Ishikawa (cell line): ENCODE measurements around the gene RAP1GAP.

Experiments
- CEBPB ChIP-seq: IDR thresholded peaks from 2 replicates; pipeline ENCODE4 v1.6.1; 2012
- CREB1 ChIP-seq: IDR thresholded peaks from 2 replicates; pipeline ENCODE4 v1.6.1; 2012; ENCODE audit warnings: low read depth
- EGR1 ChIP-seq: IDR thresholded peaks from 2 replicates; pipeline ENCODE4 v1.6.1; 2012
- EP300 ChIP-seq: IDR thresholded peaks from 2 replicates; pipeline ENCODE4 v1.6.1; 2012; ENCODE audit warnings: borderline replicate concordance
- FOXM1 ChIP-seq: IDR thresholded peaks from 2 replicates; pipeline ENCODE4 v1.6.1; 2012; ENCODE audit warnings: low read depth, borderline replicate concordance
- NFIC ChIP-seq: IDR thresholded peaks from 2 replicates; pipeline ENCODE4 v1.6.1; 2012
- RAD21 ChIP-seq: IDR thresholded peaks from 2 replicates; pipeline ENCODE4 v1.6.1; 2012; ENCODE audit warnings: low read depth
- TAF1 ChIP-seq: IDR thresholded peaks from 2 replicates; pipeline ENCODE4 v1.6.1; 2012; ENCODE audit warnings: low read depth, mild to moderate bottlenecking
- TCF12 ChIP-seq: IDR thresholded peaks from 2 replicates; pipeline ENCODE4 v1.6.1; 2012; ENCODE audit warnings: low read depth
- TEAD4 ChIP-seq: IDR thresholded peaks from 2 replicates; pipeline ENCODE4 v1.6.1; 2012
- USF1 ChIP-seq: IDR thresholded peaks from 2 replicates; pipeline ENCODE4 v1.6.1; 2012
- YY1 ChIP-seq: IDR thresholded peaks from 2 replicates; pipeline ENCODE4 v1.6.1; 2012; ENCODE audit warnings: low read depth
- ZBTB7A ChIP-seq: IDR thresholded peaks from 2 replicates; pipeline ENCODE4 v1.6.1; 2012; ENCODE audit warnings: low read depth
- TF ChIP-seq, protein P1 (sequence below): IDR thresholded peaks from 2 replicates; pipeline ENCODE4 v1.6.1; 2012
- TF ChIP-seq, protein P2 (sequence below): IDR thresholded peaks from 2 replicates; pipeline ENCODE4 v1.6.1; 2012; ENCODE audit warnings: low read depth, mild to moderate bottlenecking

RAP1GAP gene

GRCh38 chr1:21574466-21575151 is 94.5 kb downstream of the RAP1GAP start:
- TF ChIP-seq FOXM1 (no peak), TEAD4 (no peak), TCF12 (no peak), NFIC (peak; percentile 38; the same call in 1 of the 2 replicates), TAF1 (no peak), RAD21 (peak; percentile 31; the same call in 1 of the 2 replicates), YY1 (no peak), CEBPB (no peak), ZBTB7A (0 out of 2 replicates have a peak, but pooled peaks have one; percentile 38), EP300 (no peak), EGR1 (peak; percentile 82), USF1 (no peak), CREB1 (no peak)
- TF ChIP-seq, protein P1, sequence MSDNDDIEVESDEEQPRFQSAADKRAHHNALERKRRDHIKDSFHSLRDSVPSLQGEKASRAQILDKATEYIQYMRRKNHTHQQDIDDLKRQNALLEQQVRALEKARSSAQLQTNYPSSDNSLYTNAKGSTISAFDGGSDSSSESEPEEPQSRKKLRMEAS, result 0 out of 2 replicates have a peak, but pooled peaks have one; percentile 35
- TF ChIP-seq, protein P2, sequence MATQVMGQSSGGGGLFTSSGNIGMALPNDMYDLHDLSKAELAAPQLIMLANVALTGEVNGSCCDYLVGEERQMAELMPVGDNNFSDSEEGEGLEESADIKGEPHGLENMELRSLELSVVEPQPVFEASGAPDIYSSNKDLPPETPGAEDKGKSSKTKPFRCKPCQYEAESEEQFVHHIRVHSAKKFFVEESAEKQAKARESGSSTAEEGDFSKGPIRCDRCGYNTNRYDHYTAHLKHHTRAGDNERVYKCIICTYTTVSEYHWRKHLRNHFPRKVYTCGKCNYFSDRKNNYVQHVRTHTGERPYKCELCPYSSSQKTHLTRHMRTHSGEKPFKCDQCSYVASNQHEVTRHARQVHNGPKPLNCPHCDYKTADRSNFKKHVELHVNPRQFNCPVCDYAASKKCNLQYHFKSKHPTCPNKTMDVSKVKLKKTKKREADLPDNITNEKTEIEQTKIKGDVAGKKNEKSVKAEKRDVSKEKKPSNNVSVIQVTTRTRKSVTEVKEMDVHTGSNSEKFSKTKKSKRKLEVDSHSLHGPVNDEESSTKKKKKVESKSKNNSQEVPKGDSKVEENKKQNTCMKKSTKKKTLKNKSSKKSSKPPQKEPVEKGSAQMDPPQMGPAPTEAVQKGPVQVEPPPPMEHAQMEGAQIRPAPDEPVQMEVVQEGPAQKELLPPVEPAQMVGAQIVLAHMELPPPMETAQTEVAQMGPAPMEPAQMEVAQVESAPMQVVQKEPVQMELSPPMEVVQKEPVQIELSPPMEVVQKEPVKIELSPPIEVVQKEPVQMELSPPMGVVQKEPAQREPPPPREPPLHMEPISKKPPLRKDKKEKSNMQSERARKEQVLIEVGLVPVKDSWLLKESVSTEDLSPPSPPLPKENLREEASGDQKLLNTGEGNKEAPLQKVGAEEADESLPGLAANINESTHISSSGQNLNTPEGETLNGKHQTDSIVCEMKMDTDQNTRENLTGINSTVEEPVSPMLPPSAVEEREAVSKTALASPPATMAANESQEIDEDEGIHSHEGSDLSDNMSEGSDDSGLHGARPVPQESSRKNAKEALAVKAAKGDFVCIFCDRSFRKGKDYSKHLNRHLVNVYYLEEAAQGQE, result no peak

DNA sequence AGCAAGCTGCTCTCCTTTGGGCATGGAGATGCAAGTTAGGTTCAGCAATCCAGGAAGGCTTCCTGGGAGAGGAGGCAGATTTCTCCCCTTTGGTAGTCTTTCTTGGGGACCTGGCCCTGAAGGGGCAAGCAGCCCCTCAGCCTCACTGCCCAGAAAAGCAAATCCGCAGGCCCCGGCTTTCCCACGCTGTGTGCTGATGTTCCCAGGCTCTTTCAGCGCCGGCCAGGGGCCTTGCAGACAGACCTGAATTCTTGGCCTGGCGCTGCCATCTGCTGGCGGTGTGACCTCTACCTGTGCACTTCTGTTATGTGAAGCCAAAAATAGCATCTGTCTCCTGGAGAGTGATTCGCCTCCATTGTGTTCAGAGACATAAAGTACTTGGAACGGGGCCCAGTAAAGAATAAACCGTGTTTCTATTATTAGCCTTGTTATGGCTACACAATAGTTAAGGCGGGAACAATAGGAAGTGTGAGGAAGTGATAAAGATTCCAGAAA is 95.1 kb downstream of the RAP1GAP start:
- TF ChIP-seq EP300 (no peak), RAD21 (peak; percentile 92), NFIC (peak; percentile 61)

DNA sequence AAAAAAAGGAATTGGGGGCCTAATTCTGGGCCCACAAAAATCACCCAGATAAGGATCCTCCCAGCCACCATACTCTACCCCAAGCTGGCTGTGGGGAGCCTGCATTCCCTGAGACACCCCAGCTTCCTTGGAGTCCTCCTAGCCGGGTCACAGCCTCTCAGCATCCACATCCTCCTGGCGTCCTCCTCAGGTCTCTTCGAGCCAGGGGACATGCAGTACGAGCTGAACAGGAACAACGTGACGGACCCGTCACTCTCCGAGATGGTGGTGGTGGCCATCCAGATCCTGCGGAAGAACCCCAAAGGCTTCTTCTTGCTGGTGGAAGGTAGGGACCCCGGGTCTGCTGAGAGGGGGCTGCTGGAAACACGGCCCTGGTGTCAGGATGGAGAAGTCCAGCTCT is 95.7 kb downstream of the RAP1GAP start:
- TF ChIP-seq TAF1 (no peak), YY1 (no peak), FOXM1 (no peak), EP300 (no peak), TEAD4 (no peak), RAD21 (no peak), CREB1 (no peak), TCF12 (no peak), USF1 (no peak), EGR1 (no peak), CEBPB (no peak), NFIC (no peak)
- TF ChIP-seq, protein P1, result no peak
- TF ChIP-seq, protein P2, result no peak

DNA sequence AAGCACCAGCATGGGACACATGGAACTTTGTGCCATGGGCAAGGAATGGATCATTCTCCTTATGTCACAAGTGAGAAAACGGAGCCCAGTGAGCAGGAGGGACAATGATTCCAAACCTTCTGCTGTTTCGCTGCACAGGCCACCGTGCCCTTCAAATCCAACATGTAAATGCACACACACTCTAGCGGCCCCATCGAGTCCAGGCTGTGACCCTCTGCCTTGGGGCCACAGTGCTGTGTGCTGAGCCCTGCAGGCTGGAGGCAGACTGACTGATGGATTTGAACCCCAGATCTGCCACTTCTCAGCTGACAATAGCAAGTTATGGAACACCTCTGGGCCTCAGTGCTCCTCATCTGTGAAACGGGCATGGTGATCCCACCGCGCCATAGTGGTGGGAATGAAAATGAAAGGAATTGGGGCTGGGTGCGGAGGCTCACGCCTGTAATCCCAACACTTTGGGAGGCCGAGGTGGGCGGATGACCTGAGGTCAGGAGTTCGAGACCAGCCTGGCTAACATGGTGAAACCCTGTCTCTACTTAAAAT is 96.4 kb downstream of the RAP1GAP start:
- no peak for TF ChIP-seq CREB1
- no peak for TF ChIP-seq CEBPB
- no peak for TF ChIP-seq USF1
- no peak for TF ChIP-seq TCF12
- TF ChIP-seq YY1, result no peak
- no peak for TF ChIP-seq ZBTB7A
- no peak for TF ChIP-seq TEAD4

- no peak for TF ChIP-seq TAF1
- no peak for TF ChIP-seq EP300
- TF ChIP-seq TEAD4, result no peak
- TF ChIP-seq YY1, result no peak
- no peak for TF ChIP-seq CEBPB
- TF ChIP-seq, protein P2, result no peak
- no peak for TF ChIP-seq FOXM1
- TF ChIP-seq EGR1, result no peak
- TF ChIP-seq ZBTB7A, result no peak
- no peak for TF ChIP-seq RAD21
- no peak for TF ChIP-seq USF1
- no peak for TF ChIP-seq NFIC
- TF ChIP-seq, protein P1, result no peak
- TF ChIP-seq CREB1, result no peak
- TF ChIP-seq TCF12, result no peak
Observed at GRCh38 chr1:21572221-21572620, 96.9 kb downstream of the RAP1GAP start.
